B cell (primary cell): ENCODE data around the gene OR2T6.

Experiments
- CTCF ChIP-seq: fragments of 200-600 bp; IDR thresholded peaks from one replicate; pipeline ENCODE4 v1.8.0; 2022; ENCODE audit warnings: antibody characterized with exemption, mild to moderate bottlenecking
- EZH2 ChIP-seq: IDR thresholded peaks from 2 replicates; pipeline ENCODE4 v1.6.1; 2012; ENCODE audit warnings: borderline replicate concordance, low read depth, mild to moderate bottlenecking, moderate library complexity, low read length; ENCODE audit not compliant: insufficient read depth, poor library complexity, severe bottlenecking

- TF ChIP-seq CTCF (no peak), EZH2 (no peak)
Observed at GRCh38 chr1:248402748-248403147, 27.2 kb downstream of the OR2T6 start, which contains the start of gene OR2T1.
